ENCODE data around the gene GLIS2. TPM values are rescaled to one million over a fixed set of nuclear protein-coding genes. Genes with fewer than 3 reads are reported as not detected.
A peak's percentile ranks its signal among the peaks of the same experiment; 100 is the strongest.

Gene GLIS2
- polyA plus RNA-seq (2013): 0.34 TPM

DNA sequence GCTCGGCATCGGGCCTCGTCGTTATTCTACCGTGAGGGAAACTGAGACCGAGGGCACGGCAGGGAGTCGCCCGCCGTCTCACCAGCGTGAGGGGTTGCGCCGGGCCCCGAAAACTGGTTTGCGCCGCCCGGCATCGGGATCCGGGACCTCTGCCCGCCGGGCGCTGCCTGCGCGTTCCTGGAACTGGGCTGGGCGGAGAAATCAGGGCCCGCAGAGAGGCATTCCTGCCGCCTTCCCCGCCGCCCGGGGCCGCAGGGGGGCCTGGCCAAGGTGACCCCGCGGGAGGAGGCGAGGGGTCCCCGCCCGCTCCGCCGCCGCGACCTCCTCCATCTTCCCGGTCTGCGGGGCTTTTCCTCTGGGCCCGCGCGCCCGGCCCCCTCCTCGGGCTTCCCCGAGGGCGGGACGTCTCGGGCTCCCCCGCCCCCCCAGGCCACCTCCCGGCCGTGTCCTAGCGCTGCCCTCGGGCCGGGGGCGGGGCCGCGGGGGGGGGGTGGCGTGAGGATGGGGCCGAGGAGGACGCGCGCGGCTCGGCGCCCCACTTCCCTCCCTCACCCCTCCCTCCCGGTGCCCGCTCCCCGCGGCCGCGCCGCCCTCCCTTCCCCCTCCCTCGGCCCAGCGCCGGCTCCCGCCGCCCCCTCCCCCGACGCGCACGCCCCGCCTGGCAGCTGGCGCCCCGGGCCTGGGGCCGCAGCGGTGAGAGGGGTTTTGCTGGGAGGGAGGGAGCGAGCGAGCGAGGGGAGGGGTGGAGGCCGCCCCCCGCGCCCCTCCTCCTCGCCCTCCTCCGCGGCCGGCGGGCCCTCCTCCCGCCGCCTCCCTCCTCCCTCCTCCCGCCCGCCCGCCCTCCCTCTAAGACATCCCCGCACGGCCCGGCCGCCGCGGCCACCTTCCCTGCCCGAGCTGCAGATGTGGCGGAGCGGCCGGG is at the start of gene GLIS2:
Gene GLIS2 (plus strand): TSS at position 882 of the 922 bp plus-strand sequence. CDS start 16,214 bp downstream, outside the sequence.
- ChIA-PET POLR2A (no interaction called here), CTCF (interaction anchor here (1.1 to 2.8 kb wide), 3 partner anchors 10 to 42 kb away, joined by 4 to 14 read pairs (median 4); partner anchors contain the start of gene TFAP4)
- Histone ChIP-seq H3K36me3 (ENCODE audit: control insufficient read depth in 4 of 4, insufficient read depth in 4 of 4, low read length in 3 of 4) (no peaks in the 10 kb centered on the region), H3K4me3 (ENCODE audit: control insufficient read depth in 1 of 7, extremely low read depth in 1 of 7, insufficient read depth in 4 of 7, low read depth in 2 of 7, low read length in 6 of 7) (peak within 1 kb of the TSS; percentile 6 to 63 (median 49)), H3K9me3 (ENCODE audit: control extremely low read depth in 1 of 5, control insufficient read depth in 4 of 5, insufficient read depth in 2 of 5, low read depth in 1 of 5, low read length in 4 of 5) (no peaks in the 10 kb centered on the region), H3K4me1 (ENCODE audit: control extremely low read depth in 1 of 4, control insufficient read depth in 4 of 4, insufficient read depth in 4 of 4, low read length in 3 of 4) (peaks cover 0 to 17% (median 16%) of the 10 kb centered on the region in 4 experiments), H3K27ac (ENCODE audit: insufficient read depth in 1 of 2, low read depth in 1 of 2, low read length in 2 of 2, poor library complexity in 1 of 2, severe bottlenecking in 2 of 2) (no peak within 1 kb of the TSS), H3K27me3 (replicated peaks in 2 of 5; ENCODE audit: control insufficient read depth in 4 of 5, insufficient read depth in 5 of 5, low read length in 4 of 5) (peaks cover 0 to 37% (median 17%) of the 10 kb centered on the region in 5 experiments)
- peak in 1 of 3 donors; percentile 54 for DNase-seq
- under 1% methylated on average over 51 of the region's 115 CpGs for WGBS (ENCODE audit: insufficient coverage)

DNA sequence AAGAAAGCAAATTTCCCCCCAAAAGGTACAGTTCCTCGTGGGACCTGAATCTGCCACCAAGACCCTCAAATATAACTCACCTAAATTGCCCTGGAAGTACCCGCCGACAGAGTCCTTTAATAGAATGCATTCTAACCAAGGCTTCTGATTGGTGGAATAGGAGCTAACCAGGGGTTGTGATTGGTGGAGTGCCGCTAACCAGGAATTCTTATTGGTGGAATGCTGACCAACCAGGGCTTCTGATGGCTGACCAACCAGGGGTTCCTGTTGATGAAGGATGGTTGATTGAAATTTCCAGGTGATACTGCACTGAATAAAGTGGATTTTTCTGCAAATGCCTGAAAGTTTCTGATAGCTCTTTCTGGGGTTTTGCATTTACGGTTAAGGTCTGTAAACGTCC is 49.5 kb upstream of the GLIS2 start:
- Histone ChIP-seq H3K27ac (ENCODE audit: insufficient read depth in 1 of 2, low read depth in 1 of 2, low read length in 2 of 2, poor library complexity in 1 of 2, severe bottlenecking in 2 of 2) (no peak overlapping the region), H3K36me3 (ENCODE audit: control insufficient read depth in 4 of 4, insufficient read depth in 4 of 4, low read length in 3 of 4) (peaks cover 3 to 29% (median 14%) of the 10 kb centered on the region in 4 experiments), H3K27me3 (replicated peaks in 2 of 5; ENCODE audit: control insufficient read depth in 4 of 5, insufficient read depth in 5 of 5, low read length in 4 of 5) (no peaks in the 10 kb centered on the region), H3K9me3 (ENCODE audit: control extremely low read depth in 1 of 5, control insufficient read depth in 4 of 5, insufficient read depth in 2 of 5, low read depth in 1 of 5, low read length in 4 of 5) (no peaks in the 10 kb centered on the region), H3K4me1 (ENCODE audit: control extremely low read depth in 1 of 4, control insufficient read depth in 4 of 4, insufficient read depth in 4 of 4, low read length in 3 of 4) (peaks cover 0 to 14% (median 13%) of the 10 kb centered on the region in 4 experiments), H3K4me3 (ENCODE audit: control insufficient read depth in 1 of 7, extremely low read depth in 1 of 7, insufficient read depth in 4 of 7, low read depth in 2 of 7, low read length in 6 of 7) (no peak overlapping the region)
- ChIA-PET POLR2A (no interaction called here), CTCF (interaction anchor here (1.1 to 5.6 kb wide), 3 partner anchors 12 to 65 kb away, joined by 4 to 36 read pairs (median 5); no protein-coding TSS in a partner anchor)
- 93% methylated on average over 6 of the region's 6 CpGs for WGBS (ENCODE audit: insufficient coverage)
- peak in 2 of 3 donors; percentile 37 to 39 for DNase-seq

DNA sequence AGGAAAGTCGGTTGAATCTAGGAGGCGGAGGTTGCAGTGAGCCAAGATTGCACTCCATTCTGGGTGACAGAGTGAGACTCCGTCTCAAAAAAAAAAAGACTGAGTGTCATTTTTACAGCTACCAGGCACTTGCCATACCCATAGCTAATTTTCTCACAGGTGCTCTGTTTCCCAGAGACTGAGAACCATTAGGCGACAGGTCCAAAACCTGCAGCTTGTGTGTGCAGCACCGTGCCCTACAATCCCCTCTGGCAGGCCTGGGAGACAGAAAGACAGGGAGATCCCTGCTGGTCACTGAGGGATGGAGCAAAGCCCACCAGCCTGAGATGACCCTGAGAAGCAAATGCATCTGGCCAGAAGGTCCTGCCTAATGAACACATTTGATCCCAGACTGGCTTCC is 45.8 kb upstream of the GLIS2 start:
- Histone ChIP-seq H3K4me1 (ENCODE audit: control extremely low read depth in 1 of 4, control insufficient read depth in 4 of 4, insufficient read depth in 4 of 4, low read length in 3 of 4) (peaks cover 0 to 27% (median 24%) of the 10 kb centered on the region in 4 experiments), H3K27me3 (replicated peaks in 2 of 5; ENCODE audit: control insufficient read depth in 4 of 5, insufficient read depth in 5 of 5, low read length in 4 of 5) (no peaks in the 10 kb centered on the region), H3K36me3 (ENCODE audit: control insufficient read depth in 4 of 4, insufficient read depth in 4 of 4, low read length in 3 of 4) (peaks cover 0 to 5% (median 0%) of the 10 kb centered on the region in 4 experiments), H3K27ac (ENCODE audit: insufficient read depth in 1 of 2, low read depth in 1 of 2, low read length in 2 of 2, poor library complexity in 1 of 2, severe bottlenecking in 2 of 2) (no peak overlapping the region), H3K4me3 (ENCODE audit: control insufficient read depth in 1 of 7, extremely low read depth in 1 of 7, insufficient read depth in 4 of 7, low read depth in 2 of 7, low read length in 6 of 7) (no peak overlapping the region), H3K9me3 (ENCODE audit: control extremely low read depth in 1 of 5, control insufficient read depth in 4 of 5, insufficient read depth in 2 of 5, low read depth in 1 of 5, low read length in 4 of 5) (no peaks in the 10 kb centered on the region)
- no peak for DNase-seq
- ChIA-PET POLR2A (no interaction called here), CTCF (interaction anchor here (0.6 to 5.6 kb wide), 4 partner anchors 11 to 62 kb away, joined by 3 to 36 read pairs (median 13); no protein-coding TSS in a partner anchor)
- 97% methylated on average over 5 of the region's 5 CpGs for WGBS (ENCODE audit: insufficient coverage)

DNA sequence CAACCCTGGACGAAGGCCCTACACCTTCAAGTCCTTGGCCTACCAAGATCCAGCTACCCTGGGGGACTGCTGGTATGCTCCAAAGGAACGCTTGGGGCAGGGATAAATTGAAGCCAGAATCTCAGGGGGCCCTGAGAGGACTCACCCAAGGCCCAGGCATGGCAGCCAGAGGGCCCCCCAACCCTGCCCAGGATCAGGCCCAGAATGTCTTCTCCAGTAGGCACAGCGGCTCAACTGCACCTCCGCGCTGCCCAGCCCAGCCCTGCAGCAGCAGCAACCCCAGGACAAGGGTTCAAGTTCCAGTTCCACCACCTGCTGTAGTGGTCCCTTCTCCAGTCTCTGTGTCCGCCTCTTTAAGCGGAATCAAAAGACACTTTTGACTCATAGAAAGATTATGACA is 45.3 kb upstream of the GLIS2 start:
- H3K4me1 ChIP-seq (ENCODE audit: control extremely low read depth in 1 of 4, control insufficient read depth in 4 of 4, insufficient read depth in 4 of 4, low read length in 3 of 4): peaks cover 0 to 27% (median 24%) of the 10 kb centered on the region in 4 experiments
- CTCF ChIA-PET: interaction anchor here (1.1 to 5.6 kb wide), 4 partner anchors 11 to 58 kb away, joined by 3 to 36 read pairs (median 13); no protein-coding TSS in a partner anchor
- WGBS (ENCODE audit: insufficient coverage): 97% methylated on average over 7 of the region's 7 CpGs
- no peak overlapping the region for H3K27ac ChIP-seq (ENCODE audit: insufficient read depth in 1 of 2, low read depth in 1 of 2, low read length in 2 of 2, poor library complexity in 1 of 2, severe bottlenecking in 2 of 2)
- H3K4me3 ChIP-seq (ENCODE audit: control insufficient read depth in 1 of 7, extremely low read depth in 1 of 7, insufficient read depth in 4 of 7, low read depth in 2 of 7, low read length in 6 of 7): peak overlapping the region in 5 of 7 experiments; percentile 79 to 93 (median 89)
- no peaks in the 10 kb centered on the region for H3K27me3 ChIP-seq (replicated peaks in 2 of 5; ENCODE audit: control insufficient read depth in 4 of 5, insufficient read depth in 5 of 5, low read length in 4 of 5)
- no peaks in the 10 kb centered on the region for H3K9me3 ChIP-seq (ENCODE audit: control extremely low read depth in 1 of 5, control insufficient read depth in 4 of 5, insufficient read depth in 2 of 5, low read depth in 1 of 5, low read length in 4 of 5)
- DNase-seq: no peak
- H3K36me3 ChIP-seq (ENCODE audit: control insufficient read depth in 4 of 4, insufficient read depth in 4 of 4, low read length in 3 of 4): peaks cover 0 to 5% (median 0%) of the 10 kb centered on the region in 4 experiments
- POLR2A ChIA-PET: no interaction called here

DNA sequence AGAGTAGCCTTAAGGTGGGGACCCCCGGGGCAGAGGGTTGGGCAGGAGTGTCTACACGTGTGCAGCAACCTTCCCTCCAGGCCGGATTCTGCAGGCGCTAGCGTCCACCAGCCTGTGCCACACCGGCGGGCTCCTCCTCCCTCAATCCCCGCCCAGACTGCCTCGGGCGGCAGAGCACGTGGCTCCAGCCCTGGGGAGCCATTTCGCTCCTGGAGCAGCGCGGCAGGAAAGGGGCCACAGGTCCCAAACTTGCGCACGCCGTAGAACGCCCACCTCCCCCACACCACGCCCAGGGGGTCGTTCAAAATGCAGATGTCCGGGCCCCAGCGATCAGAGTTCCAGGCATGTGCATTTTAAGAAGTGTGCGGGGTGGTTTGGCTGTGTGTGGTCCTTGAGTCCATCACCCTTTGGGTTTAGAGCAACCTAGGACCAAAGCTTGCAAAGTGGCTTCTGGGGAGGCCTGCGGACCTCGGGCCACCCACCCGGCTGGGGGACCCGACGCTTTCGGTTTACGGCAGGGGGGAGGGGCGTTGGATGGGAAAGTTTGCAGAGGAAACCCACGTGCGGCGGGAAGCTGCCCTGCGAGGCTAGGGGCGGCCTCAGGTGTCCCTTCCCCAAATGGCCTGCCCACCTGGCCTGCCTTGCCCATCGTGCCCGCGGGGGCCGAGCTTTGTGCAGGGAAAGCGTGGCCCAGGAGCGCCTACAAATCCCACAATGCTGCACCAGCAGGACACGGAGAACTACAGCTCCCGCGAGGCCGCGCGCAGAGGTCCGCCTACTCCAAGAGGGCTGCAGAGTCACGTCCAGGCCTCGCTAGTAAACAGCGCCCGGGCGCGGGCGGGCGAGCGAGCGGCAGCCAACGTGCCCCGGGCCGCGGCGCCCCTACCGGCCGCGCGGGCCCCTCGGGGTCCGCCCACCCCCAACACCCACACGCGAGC is 44.4 kb upstream of the GLIS2 start:
- DNase-seq: peak; percentile 92 to 96 (median 94)
- ChIA-PET CTCF (interaction anchor here (1.0 to 5.6 kb wide), 8 partner anchors 9 to 255 kb away, joined by 3 to 36 read pairs (median 8); no protein-coding TSS in a partner anchor), POLR2A (interaction anchor here (0.8 kb wide), 1 partner anchor 18 kb away, joined by 6 read pairs; no protein-coding TSS in a partner anchor)
- peak overlapping the region in 1 of 2 experiments; percentile 79 for H3K27ac ChIP-seq (ENCODE audit: insufficient read depth in 1 of 2, low read depth in 1 of 2, low read length in 2 of 2, poor library complexity in 1 of 2, severe bottlenecking in 2 of 2)
- WGBS (ENCODE audit: insufficient coverage): under 1% methylated on average over 67 of the region's 72 CpGs
- H3K27me3 ChIP-seq (replicated peaks in 2 of 5; ENCODE audit: control insufficient read depth in 4 of 5, insufficient read depth in 5 of 5, low read length in 4 of 5): no peaks in the 10 kb centered on the region
- H3K4me3 ChIP-seq (ENCODE audit: control insufficient read depth in 1 of 7, extremely low read depth in 1 of 7, insufficient read depth in 4 of 7, low read depth in 2 of 7, low read length in 6 of 7): peak overlapping the region; percentile 66 to 93 (median 85)
- peaks cover 0 to 27% (median 24%) of the 10 kb centered on the region in 4 experiments for H3K4me1 ChIP-seq (ENCODE audit: control extremely low read depth in 1 of 4, control insufficient read depth in 4 of 4, insufficient read depth in 4 of 4, low read length in 3 of 4)
- H3K9me3 ChIP-seq (ENCODE audit: control extremely low read depth in 1 of 5, control insufficient read depth in 4 of 5, insufficient read depth in 2 of 5, low read depth in 1 of 5, low read length in 4 of 5): no peaks in the 10 kb centered on the region
- no peaks in the 10 kb centered on the region for H3K36me3 ChIP-seq (ENCODE audit: control insufficient read depth in 4 of 4, insufficient read depth in 4 of 4, low read length in 3 of 4)

DNA sequence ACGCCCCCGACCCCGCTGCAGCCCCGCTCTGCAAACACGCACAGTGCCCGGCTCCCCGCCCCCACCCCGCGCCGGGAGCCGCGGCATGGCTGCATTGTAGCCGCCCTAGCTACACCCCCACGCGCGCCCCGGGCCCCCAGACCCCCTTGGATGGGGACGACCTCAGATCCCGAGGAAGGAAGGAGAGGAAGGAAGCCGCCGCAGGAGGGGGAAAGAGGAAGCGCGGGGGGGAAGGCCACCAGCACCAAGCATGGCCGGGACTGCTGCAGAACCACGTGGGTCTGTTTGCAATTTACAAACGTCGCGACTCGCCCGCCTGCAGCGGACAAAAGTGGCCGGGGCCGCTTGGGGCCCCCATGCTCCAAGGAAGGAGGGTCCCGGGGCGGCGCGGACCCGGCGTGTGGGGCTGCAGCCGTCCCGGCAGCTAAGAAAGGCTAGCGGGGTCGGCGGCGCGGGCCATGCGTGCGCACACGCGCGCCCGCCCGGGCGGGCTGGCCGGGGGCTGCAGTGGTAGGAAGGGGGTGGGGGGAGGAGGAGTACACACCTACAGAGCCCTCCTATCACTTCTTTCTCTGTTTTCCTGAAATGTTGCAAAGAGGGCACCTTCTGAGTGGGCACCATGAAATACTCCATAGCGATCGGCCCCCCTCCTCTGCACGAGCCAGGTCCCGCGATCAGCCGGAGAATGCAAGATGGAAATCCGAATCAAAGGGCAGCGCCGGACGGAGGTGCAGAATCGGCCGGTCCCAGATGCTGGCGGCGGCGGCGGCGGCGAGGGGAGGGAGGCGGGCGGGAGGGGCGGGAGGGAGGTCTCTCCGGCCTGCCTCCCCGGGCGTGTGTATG is 43.5 kb upstream of the GLIS2 start:
- peak overlapping the region; percentile 66 to 93 (median 85) for H3K4me3 ChIP-seq (ENCODE audit: control insufficient read depth in 1 of 7, extremely low read depth in 1 of 7, insufficient read depth in 4 of 7, low read depth in 2 of 7, low read length in 6 of 7)
- peak overlapping the region in 1 of 2 experiments; percentile 79 for H3K27ac ChIP-seq (ENCODE audit: insufficient read depth in 1 of 2, low read depth in 1 of 2, low read length in 2 of 2, poor library complexity in 1 of 2, severe bottlenecking in 2 of 2)
- H3K9me3 ChIP-seq (ENCODE audit: control extremely low read depth in 1 of 5, control insufficient read depth in 4 of 5, insufficient read depth in 2 of 5, low read depth in 1 of 5, low read length in 4 of 5): no peaks in the 10 kb centered on the region
- no peaks in the 10 kb centered on the region for H3K36me3 ChIP-seq (ENCODE audit: control insufficient read depth in 4 of 4, insufficient read depth in 4 of 4, low read length in 3 of 4)
- CTCF ChIA-PET: interaction anchor here (0.6 to 4.5 kb wide), 12 partner anchors 10 to 256 kb away, joined by 3 to 21 read pairs (median 4); no protein-coding TSS in a partner anchor
- DNase-seq: peak; percentile 34 to 78 (median 66)
- H3K27me3 ChIP-seq (replicated peaks in 2 of 5; ENCODE audit: control insufficient read depth in 4 of 5, insufficient read depth in 5 of 5, low read length in 4 of 5): no peaks in the 10 kb centered on the region
- POLR2A ChIA-PET: interaction anchor here (0.6 kb wide), 1 partner anchor 58 kb away, joined by 3 read pairs; no protein-coding TSS in a partner anchor
- WGBS (ENCODE audit: insufficient coverage): 0% methylated on average over 18 of the region's 79 CpGs
- peaks cover 0 to 27% (median 24%) of the 10 kb centered on the region in 4 experiments for H3K4me1 ChIP-seq (ENCODE audit: control extremely low read depth in 1 of 4, control insufficient read depth in 4 of 4, insufficient read depth in 4 of 4, low read length in 3 of 4)
